Ovary (tissue), 9 donors: ENCODE results near the gene TSSK2. TPM values are rescaled to one million over a fixed set of nuclear protein-coding genes. Genes with fewer than 3 reads are reported as not detected.

Experiments used
- DNase-seq, 5 donors: peaks; one replicate each; pipeline ENCODE4 v3.0.0-alpha.2; 2019 to 2020
- H3K27ac ChIP-seq, 2 donors: fragments of 200-600 bp; one replicate each; pipeline versions ENCODE4 v1.5.1 to v1.8.0; 2019 to 2022
- H3K27me3 ChIP-seq: fragments of 200-600 bp; one replicate; pipeline ENCODE4 v1.8.0; 2022
- H3K36me3 ChIP-seq: fragments of 200-600 bp; sonication (generic); one replicate; pipeline ENCODE4 v1.5.1; 2019
- H3K4me1 ChIP-seq: one replicate; pipeline ENCODE4 v1.8.1; 2013; ENCODE audit warnings: mild to moderate bottlenecking, moderate library complexity; ENCODE audit not compliant: insufficient read depth
- H3K4me3 ChIP-seq: fragments of 200-600 bp; sonication (generic); one replicate; pipeline ENCODE4 v1.5.1; 2017
- H3K9me3 ChIP-seq, 2 donors: fragments of 200-600 bp in 1 of 2; sonication (generic) in 1 of 2; one replicate each; pipeline versions ENCODE4 v1.5.1 to v1.8.1; 2013 to 2019; ENCODE audit warnings: mild to moderate bottlenecking in 1 of 2, moderate library complexity in 1 of 2
- CTCF ChIP-seq, 3 donors: fragments of 450-650 bp in 2 of 3; fragments of 200-600 bp in 1 of 3; IDR thresholded peaks; one replicate each; pipeline versions ENCODE4 v1.5.1 to v1.8.0; 2016 to 2022; ENCODE audit warnings: antibody characterized with exemption in 3 of 3, mild to moderate bottlenecking in 1 of 3
- EP300 ChIP-seq: sonication (generic); formaldehyde crosslinking; IDR thresholded peaks from one replicate; pipeline ENCODE4 v1.6.1; 2017; ENCODE audit warnings: antibody characterized with exemption
- POLR2A ChIP-seq: fragments of 450-650 bp; IDR thresholded peaks from one replicate; pipeline ENCODE4 v1.6.1; 2017; ENCODE audit warnings: antibody characterized with exemption, mild to moderate bottlenecking, moderate library complexity
- WGBS, 3 donors: extraction: QIAGEN DNeasy Blood & Tissue Kit in 1 of 3; methylation state at CpG; one replicate each; pipeline versions ENCODE4 v1.1.5 to v1.1.7; 2013 to 2017; 5-methylcytosine and 5-hydroxymethylcytosine counted together
- intact Hi-C, 4 donors: fragments of 100-400 bp; cut with DNase I; formaldehyde crosslinking; loops; one replicate each; pipeline versions ENCODE4 v1.11.0 to v1.15.1; 2022 to 2023
- polyA plus RNA-seq, 2 donors: library from polyadenylated mRNA; stranded (reverse); fragments of 200-250 nt in 1 of 2; fragments of 350-450 nt in 1 of 2; fragmentation: Illumina TruSeq in 1 of 2; extraction: RNeasy Lipid Tissue Mini Kit (QIAGEN cat#74804) in 1 of 2; gene quantifications; one replicate each; pipeline ENCODE4 v1.2.3, GENCODE V29; 2013 to 2014
- total RNA-seq, 7 donors: library from RNA; depleted of rRNA in 2 of 7; stranded (reverse); fragments of >200 nt in 2 of 7; fragmentation: NEBNext Ultra II Directional in 3 of 7; extraction: Animal tissue kit (Norgen Biotek cat#: 25700) in 3 of 7; gene quantifications; one replicate each; pipeline versions ENCODE4 v1.1.0 to v1.2.4, GENCODE V29; 2016 to 2023
- donor health status: DM: no; HTN: no; CAD: no; lungs with moderate emphysema.
- donor health status: DM: no; HTN: no; CAD: no.
- donor health status: Bipolar disorder and iron deficiency.
- donor health status: DM: yes; HTN: yes; CAD: no.
- donor health status: DM: no; HTN: no; CAD: no.
- donor health status: DM: yes; HTN: yes; CAD: no.

TSSK2 gene
- total and polyA plus RNA-seq, 9 donors, result 0.05 TPM; not detected in 8

GRCh38 chr22:19109198-19110063, 21.7 kb upstream of the TSSK2 start:
- DNase-seq, result peak in 2 of 5 donors; percentile 27 to 55
- Histone ChIP-seq H3K9me3 (no peaks in the 10 kb centered on the region), H3K27me3 (no peaks in the 10 kb centered on the region), H3K4me1 (peaks cover 19% of the 10 kb centered on the region), H3K4me3 (no peak overlapping the region), H3K36me3 (no peaks in the 10 kb centered on the region), H3K27ac (no peak overlapping the region)
- intact Hi-C loops, result loop anchor here in 1 of 4 donors (10.0 kb wide), 1 partner anchor 55 kb away; no protein-coding TSS in a partner anchor
- TF ChIP-seq EP300 (no peak), POLR2A (no peak), CTCF (IDR thresholded peaks at IDR 0.05) (no peak)
- 65 to 71% (median 65%) methylated on average over 7 of the region's 7 CpGs for WGBS, 3 donors

DNA sequence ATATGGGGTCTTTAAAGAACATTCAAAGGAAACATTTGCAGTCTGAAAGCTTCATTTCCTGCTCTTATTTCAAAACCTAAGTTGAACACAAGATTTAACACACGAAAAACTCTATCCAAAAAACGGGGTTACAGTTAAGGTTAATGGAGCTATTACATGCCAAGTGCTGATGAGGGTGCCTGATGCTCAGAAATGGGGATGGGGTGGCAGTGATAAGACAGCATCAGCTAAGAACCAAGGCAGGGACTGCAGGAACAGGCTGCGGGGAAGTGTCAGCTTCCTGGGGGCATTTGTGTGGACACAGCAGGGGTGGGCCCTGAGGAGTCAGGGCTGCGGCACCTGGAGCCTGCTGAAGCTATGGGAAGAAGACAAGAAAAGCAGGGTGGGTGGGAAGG, 21.0 kb upstream of the TSSK2 start:
- H3K27me3 ChIP-seq, result no peaks in the 10 kb centered on the region
- H3K27ac ChIP-seq, result no peak overlapping the region
- intact Hi-C loops, result loop anchor here in 1 of 4 donors (10.0 kb wide), 1 partner anchor 55 kb away; no protein-coding TSS in a partner anchor
- WGBS, 3 donors, result 54 to 83% (median 81%) methylated on average over 4 of the region's 4 CpGs
- H3K36me3 ChIP-seq, result no peaks in the 10 kb centered on the region
- peaks cover 17% of the 10 kb centered on the region for H3K4me1 ChIP-seq
- no peaks in the 10 kb centered on the region for H3K9me3 ChIP-seq
- no peak for DNase-seq
- TF ChIP-seq POLR2A (no peak), CTCF (IDR thresholded peaks at IDR 0.05) (no peak), EP300 (no peak)
- H3K4me3 ChIP-seq, result no peak overlapping the region

DNA sequence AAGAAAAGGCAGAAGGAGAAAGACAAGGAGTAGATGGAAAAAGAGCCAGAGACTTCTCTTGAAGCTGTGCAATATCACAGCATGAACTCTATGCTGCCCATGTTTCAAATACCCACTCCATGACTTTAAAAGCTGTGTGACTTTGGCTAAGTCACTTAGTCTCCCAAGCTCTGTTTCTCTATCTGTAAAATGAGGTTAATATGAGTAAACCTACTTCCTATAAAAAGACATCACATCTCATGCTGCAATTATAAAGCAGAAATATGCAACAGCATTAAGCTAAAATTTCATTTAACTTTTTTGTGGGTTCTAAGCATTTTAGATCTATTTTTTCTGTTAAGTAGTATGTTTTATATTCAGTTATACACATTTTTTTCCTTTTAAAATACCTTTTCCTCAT, 20.5 kb upstream of the TSSK2 start:
- peaks cover 22% of the 10 kb centered on the region for H3K4me1 ChIP-seq
- no peaks in the 10 kb centered on the region for H3K36me3 ChIP-seq
- TF ChIP-seq EP300 (no peak), CTCF (IDR thresholded peaks at IDR 0.05) (no peak), POLR2A (no peak)
- no peak overlapping the region for H3K27ac ChIP-seq
- intact Hi-C loops, result loop anchor here in 1 of 4 donors (10.0 kb wide), 1 partner anchor 56 kb away; no protein-coding TSS in a partner anchor
- H3K27me3 ChIP-seq, result no peaks in the 10 kb centered on the region
- no peak for DNase-seq
- no peaks in the 10 kb centered on the region for H3K9me3 ChIP-seq
- no peak overlapping the region for H3K4me3 ChIP-seq

GRCh38 chr22:19111140-19111539, 20.0 kb upstream of the TSSK2 start:
- Histone ChIP-seq H3K27me3 (no peaks in the 10 kb centered on the region), H3K27ac (no peak overlapping the region), H3K9me3 (no peaks in the 10 kb centered on the region), H3K4me1 (peaks cover 22% of the 10 kb centered on the region), H3K36me3 (no peaks in the 10 kb centered on the region), H3K4me3 (no peak overlapping the region)
- TF ChIP-seq EP300 (no peak), CTCF (IDR thresholded peaks at IDR 0.05) (no peak), POLR2A (no peak)
- DNase-seq, result no peak
- WGBS, 3 donors, result 86 to 90% (median 88%) methylated on average over 3 of the region's 3 CpGs
- intact Hi-C loops, result loop anchor here in 1 of 4 donors (10.0 kb wide), 1 partner anchor 56 kb away; no protein-coding TSS in a partner anchor
